Putamen (tissue), 1 donor: Measurements from ENCODE around the gene PXMP2.
"Not testable (repeated sequence)": the region's sequence is repeated elsewhere in the genome, so short reads cannot be mapped to it uniquely, and the experiment has no call there.

ENCODE experiments used
- DNase-seq: peaks from one replicate; pipeline ENCODE4 v3.0.0-alpha.2; 2016; ENCODE audit warnings: low spot score

Gene PXMP2

DNA sequence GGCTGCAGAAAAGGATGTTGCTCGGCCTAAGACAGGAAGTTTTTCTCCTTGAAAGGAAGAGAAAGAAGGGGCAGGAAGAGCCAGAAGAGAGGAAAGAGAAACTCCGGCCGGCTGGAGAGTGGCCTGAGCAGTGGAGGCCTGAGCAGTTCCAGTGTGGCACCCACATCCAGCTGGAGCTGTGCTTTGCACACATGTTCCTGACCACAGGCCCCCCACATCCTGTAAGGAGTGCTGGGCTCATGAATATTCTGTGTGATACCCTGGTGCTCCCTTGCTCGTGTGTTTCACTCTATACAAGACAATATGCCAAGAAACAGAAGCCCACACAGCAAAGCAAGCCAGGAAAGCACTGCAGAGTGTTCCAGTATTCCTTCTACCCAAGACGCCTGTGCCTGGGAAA is 27.3 kb upstream of the PXMP2 start:
- no peak for DNase-seq

DNA sequence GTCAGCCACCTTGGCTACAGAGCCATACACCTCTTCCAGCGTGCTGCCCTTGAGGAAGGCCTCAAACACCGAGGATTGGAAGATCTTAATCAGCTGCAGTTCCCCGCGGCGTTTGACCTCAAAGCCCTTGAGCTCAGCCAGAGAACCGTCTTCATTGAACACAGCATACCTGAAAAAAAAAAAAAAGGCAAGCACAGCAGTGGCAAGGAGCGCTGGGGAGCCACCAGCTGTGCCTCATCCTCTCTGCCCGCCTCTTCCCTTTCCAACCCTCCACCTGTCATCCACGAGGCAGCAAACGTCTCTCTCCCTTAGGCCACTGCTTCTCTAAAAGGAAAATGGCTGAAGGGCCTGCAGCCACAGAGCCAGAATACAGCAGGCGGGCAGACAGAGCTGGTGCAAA is 26.4 kb upstream of the PXMP2 start:
- no peak for DNase-seq

DNA sequence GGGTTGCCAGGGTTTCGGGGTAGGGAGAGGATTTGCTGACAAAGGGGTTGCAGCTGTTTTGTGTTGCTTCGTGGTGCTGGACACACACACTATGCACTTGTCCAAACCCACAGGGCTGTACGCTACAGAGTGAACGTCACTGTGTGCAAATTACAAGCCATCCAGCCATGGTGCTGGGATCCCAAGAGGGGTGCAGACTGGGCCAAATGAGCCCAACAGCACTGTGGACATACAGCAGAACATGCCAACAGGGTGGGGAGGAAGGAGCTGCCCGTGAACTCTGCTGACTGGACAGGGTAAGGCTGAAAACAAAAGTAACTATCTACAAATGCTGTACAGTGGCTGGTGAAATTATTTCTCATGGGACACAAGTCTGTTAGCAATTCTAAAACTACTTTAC is 25.4 kb upstream of the PXMP2 start:
- no peak for DNase-seq

DNA sequence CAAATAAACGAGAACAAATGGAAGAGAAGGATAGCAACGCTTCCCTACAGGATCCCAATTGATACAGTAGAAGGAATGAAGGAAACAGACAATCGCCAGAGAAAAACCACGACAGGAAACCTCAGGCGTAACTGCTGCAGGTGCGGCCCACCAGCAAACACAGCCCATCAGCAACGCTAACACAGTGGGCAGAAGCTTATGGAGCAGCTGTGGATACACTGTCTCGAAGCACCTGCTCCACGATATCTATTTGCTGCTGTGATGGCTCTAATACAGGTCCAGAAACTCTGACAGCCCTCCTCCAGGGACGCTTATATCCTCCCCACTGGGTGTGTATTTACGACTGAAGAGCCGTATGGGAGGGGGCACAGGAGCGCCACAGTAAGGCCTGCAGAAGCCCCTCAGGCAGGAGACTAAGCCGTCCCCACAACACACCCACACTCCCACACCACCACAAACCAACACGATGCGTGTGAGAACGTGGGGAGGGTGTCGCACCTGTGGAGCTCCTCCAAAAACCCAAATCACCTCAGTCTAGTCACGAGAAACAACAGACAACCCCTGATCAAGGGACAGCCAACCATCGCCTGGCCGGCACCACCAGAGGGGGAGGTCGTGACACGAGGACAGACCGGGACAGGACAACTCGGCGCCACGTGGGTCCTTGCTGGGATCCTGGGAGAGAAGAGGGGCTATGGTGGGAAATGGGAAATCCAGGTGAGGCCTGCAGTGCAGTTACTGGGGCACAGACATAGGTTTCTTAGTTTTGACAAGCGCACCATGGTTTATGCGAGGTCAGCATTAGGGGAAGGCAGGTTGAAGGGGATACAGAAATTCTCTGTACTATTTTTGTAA is 24.3 kb upstream of the PXMP2 start:
- DNase-seq = no peak

DNA sequence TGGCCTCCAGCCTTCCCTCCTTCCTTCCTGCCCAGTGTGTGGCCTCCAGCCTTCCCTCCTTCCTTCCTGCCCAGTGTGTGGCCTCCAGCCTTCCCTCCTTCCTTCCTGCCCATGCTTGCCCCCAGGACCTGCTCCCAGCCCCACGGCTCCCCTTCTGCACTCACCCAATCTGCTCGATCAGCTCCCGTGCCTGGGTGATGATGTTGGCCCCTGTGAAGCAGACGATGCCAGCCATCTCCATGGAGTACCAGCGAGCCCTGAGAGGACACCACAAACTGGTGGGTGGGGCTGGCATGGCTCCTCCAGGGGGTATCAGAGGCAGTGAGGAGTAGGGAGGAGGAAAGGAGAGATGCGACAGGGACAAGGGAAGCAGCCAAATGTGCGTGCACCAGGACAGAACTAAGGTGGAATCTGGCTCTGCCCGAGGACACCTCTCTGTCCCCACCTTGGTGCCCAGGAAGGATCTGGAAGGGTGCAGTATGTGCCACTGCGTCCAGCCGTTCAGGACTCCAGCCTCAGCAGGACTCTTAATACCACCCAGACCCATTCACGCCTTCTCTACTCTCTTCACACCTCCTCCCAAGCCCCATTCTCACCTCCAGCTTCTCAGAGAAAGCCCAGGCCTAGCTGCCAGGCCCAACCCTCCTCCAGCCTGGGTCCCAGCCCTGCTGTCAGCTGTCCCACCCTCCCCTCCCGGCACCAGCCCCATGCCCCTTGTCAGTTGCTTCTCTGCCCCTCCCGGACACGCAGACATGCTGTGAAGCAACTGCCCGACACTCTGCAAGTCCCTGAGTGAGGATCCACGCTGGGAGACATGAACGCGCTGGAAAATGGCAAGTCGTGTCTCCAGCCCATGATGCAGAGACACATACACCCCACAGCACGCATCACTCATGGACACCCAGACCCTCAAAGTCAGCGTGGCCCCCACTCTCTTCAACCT is 22.9 kb upstream of the PXMP2 start:
- DNase-seq = no peak

DNA sequence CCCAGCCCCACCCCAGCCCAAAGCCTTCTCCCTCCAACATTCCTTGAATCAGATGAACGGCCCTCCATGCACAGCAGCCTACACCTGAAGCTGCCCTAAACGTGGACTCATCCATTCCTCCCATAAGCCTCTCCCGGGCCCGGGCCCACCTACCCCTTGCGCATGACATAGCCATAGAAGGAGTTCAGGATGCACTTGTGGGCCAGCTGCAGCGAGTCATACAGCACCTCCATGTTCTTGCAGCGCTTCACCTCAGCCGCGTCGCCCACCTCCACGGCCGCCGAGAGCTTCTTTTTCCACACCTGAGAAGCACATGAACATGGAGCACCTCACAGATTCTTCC is 22.3 kb upstream of the PXMP2 start:
- DNase-seq = no peak

DNA sequence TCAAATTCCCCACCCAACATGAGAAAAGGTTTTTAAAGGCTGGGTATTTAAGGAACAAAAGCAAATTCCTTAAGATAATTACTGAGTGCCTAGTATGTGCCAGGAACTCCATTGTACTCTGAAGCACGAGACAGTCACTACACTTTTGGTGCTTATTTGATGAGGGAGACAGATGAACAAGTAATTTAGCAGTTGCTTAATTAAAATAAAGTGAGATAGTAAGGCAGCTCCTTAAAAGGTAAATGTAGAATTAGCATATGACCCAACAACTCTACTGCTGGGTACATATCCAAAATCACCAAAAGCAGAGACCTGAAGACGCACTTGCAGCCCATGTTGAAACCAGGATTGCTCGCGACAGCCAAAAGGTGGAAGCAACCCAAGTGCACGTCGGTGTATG is 21.6 kb upstream of the PXMP2 start:
- no peak for DNase-seq

DNA sequence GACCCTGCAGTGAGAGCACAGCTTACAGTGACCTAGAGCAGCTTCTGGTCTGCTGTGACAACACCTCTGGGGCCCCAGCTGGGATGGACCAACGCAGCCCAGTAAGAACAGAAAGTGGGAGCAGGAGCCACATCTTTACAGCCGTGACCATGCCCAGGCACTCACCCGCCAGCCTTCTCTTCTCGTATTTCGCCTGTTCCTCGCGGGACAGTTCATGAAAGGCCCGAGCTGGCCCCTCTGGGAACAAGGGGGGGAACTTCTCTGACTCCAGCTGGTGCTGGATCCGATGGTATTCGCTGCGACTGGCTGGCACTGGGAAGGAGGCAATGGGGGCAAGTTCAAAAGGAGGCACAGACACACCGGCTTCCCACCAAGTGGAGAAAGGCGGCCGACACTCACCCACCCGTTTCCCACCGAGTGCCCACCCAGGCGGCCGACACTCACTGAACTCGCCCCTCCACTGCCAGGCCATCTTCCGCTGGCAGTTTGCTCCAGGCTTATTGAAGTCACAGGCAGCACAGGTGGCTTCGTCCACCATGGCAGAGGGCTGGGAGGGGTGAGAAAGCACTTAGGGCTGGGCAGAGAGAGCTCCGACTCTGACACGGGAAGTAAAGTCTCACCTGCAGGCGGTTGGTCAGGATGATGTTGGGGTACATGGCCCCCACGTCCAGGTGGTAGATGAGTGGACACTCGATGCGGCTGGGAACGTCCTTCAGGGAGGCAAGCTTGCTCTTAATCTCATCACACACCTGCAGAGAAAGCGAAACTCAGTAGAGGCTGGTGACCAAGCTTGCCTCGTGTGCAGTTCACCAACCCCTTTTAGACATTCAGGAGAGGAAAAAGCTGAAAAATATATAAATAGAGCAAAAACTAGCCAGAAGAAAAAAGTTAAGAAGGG is 18.9 kb upstream of the PXMP2 start:
- no peak for DNase-seq

DNA sequence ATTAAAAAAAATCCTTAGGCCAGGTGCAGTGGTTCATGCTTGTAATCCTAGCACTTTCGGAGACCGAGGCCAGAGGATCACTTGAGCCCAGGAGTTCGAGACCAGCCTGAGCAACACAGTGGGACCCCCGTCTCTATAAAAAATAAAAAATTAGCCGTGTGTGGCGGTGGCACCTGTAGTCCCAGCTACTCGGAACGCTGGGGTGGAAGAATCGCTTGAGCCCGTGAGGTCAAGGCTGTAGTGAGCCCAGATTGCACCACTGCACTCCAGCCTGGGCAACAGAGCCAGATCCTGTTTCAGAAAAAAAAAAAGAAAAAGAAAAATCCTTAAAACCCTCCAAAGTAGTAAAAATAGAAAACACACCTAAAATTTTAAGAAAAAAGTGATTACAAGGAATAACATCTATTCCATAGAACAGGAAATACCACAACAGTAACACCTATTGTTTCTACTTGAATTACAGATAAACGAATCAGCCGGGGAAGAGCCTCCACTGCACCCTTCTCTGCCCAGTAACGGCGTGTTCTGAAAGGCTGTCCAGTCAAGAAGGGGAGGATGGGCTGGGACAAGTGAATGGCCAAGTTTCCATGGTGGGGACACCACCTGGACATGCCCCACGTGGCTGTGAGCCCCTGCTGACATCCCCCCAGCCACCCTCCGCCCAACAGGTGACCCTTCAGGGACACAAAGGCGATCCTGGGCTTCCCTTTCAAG is 18.1 kb upstream of the PXMP2 start:
- DNase-seq = no peak

DNA sequence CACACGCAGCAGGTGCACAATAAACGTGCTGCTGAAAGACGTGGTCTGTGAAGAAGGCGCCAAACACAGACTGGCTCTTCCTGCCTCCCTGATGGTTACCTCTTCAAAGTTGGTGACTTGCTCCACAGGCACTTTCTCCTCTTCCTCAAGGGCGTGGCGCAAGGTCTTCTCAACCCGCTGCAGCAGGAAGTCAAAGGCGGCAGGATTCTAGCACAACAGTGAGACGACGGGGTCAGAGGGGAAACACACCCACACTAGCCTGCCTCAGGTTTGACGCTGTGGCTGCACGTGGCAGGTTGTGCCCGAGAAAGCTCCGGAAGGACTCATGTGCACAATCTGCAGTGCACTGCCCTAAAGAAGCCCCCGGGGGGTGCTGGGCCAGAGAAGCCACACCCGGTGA is 15.3 kb upstream of the PXMP2 start:
- no peak for DNase-seq

DNA sequence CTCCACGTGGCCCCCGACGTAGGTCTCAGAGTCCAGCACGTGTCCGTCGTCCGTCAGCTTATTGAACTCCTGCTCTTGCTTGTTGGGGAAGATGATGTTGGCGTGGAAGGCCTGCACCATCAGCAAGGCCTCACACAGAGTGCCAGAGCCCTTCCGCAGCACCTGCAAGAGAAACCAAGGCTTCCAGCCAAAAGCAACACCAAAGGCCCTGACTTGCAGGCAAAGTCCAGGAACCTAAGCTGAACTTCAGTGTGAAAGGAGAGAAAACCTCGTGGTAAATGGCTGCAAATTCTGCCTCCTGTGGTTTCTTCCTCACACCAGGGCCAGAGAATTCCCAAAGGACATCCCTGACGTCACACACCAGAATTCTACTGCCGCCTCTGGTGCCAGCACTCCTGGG is 14.7 kb upstream of the PXMP2 start:
- DNase-seq = no peak

DNA sequence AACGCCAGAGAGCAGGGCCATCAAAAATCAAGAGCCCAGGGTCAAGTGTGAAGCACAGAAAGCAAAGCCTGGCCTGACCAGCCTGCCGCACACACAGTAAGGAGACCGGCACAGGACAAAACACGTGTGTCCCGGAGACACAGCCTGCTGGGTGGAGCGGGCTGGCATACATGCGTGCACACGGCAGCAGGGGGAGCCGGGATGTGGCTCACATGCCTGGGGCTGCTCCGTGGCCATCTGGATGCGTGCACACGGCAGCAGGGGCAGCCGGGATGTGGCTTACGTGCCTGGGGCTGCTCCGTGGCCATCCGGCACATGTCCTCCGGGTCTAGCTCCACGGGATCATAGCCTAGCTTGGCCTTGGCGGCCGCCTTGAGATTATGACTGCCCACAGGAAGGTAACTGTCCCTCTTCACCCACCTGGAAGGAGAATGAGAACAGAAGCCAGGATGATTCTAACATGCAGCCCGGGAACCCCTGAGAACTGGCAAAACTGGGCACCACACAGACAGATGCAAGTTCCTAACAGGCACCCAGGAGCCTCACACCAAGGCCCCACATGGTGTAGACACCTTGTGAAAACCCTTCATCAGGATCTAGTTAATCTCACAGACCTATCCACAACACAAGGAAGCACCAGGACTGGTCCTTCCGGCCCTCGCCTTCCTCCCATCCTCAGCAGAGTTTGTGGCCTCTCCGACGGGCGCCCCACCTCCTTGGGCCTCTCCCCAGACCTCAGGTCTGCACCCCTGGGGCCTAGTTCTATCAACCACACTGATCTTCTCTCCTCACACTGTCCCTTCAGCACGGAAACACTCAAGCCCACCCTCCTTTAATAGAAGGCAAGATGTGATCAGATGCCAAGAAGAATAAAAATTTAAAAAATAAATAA is 13.9 kb upstream of the PXMP2 start:
- DNase-seq = no peak

DNA sequence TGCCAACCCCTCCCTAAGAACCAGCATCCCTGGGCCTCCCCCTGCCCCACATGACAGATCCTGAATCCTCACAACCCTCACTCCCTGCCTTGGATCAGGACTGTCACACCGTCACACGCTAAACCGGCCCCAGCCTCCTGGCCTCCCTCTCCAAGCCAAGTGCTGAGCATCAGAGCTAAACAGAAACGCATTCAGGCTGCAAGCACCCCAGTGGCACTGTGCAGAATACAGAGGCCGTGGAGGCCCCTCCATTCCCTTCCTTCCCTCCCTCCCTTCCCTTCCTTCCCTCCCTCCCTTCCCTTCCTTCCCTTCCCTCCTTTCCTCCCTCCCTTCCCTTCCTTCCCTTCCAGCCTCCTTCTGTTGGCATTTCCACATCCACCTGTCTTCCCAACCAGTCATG is 12.8 kb upstream of the PXMP2 start:
- DNase-seq = no peak

DNA sequence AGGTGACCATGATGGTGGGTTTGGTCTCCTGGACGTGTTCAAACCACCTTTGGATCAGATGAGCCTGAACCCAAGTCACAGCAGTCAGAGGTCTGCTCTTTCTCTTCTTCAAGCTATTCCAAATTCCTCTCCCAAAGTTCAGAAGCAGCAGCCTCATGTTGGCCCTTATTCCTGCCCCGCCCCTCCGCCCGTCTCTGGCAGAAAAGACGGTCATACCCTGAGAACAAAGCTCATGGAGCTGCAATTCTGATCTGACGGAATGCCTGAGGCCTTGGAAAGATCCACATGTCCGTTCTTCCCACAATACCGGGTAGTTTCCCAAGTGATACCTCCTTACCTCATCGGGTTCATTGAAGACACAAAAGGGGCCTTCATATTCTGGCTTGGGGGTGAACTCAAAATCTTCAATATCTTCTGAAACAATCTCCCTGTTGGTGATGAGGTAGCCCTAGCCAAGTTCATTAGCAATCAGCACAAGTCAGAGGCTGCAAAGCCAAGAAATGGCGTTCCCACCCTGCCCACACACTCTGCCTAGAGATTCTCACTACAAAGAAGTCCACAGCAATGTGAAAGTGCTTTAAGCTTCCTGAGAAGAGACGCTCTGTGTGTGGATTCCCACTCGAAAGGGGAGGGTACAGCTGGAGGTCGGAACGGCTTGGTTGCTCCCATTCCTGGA is 11.5 kb upstream of the PXMP2 start:
- DNase-seq = no peak

DNA sequence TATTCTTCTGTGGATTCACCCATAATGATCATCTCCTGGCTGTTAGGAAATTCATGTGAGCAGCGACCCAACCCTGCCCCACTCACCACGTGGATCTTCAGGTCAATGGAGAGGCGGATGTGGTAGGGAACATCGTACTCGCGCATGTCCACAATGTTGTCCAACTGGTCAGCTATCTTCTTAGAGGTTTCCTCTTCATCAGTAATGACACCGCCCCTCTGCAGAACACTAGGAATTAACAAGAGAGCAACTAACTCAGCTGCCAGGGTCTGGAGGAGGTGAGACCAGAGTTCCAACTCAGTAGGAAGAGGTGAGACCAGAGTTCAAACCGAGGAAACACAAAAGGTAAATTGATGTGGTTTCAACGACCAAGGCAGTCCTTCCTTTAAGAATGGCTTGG is 9.9 kb upstream of the PXMP2 start:
- no peak for DNase-seq

DNA sequence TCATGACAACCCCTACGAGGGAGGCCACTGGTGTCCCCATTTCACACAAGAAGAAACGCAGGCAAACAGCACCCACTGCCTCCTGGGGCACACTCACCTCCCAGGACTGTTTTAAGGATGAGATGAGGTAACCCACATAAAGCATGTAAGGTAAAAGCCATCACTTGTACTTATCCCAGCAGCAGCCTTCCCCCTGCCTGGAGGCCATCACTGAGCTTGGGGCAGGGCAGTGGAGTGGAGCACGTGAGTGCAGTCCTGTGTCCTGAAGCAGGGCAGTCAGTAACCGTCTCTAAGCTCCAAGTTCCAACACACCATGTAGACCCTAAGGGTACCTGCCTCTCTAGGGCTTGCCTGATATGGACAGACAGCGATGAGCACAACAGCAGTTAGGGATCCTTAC is 2.0 kb upstream of the PXMP2 start:
- DNase-seq = no peak

DNA sequence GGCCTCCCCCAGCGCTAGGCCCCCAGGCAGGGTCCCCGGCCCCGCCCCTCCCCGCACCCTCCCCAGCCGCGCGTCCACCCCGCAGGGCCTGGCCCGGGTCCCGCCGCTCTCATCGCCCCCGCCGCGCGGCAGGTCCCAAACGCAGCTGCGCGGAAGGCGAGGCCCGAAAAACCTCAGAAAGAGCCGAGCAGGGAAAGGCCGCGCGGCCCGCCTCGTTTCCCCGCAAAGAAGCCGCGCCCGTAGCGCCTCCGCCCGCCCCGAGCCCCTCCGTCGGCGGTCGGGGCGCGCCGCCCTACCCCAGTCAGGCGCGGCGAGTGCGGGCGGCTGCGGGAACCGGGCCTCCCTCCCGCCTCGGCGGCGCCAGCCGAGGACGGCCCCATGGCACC is 569 bp upstream of the PXMP2 start:
- DNase-seq = no peak

DNA sequence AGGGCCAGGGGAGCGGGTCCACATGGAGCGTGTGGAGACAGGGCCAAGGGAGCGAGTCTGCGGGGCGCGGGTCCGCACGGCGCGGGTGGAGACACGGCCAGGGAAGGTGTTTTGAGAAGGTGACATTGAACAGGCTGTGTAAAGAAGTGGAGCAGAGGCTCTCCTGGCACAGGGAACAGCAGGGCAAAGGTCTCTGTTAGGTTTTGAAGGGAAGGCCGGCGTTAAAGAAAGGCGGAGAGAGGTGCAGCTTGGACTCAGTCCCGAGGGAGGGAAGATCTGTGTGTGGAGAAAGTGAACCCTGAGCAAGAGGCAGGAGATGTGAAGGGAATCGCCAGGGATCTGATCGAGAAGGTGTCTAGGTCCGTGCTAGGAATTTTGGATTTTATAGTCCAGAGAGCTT is 1.8 kb downstream of the PXMP2 start:
- DNase-seq = no peak

DNA sequence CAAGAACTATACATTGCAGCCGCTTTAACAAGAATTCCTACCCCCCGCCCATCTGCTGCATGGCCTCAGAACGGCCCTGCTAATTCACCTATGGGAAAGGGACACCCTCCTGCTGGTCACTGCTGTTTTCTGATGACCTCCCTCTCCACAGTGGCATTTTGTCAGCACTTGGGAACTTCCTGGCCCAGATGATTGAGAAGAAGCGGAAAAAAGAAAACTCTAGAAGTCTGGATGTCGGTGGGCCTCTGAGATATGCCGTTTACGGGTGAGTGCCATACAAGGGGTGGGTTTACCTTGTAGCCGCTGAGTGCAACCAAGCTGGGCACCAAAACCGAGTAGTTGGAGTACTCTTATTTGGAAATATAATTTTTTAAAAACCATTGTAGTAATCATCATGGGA is 2.7 kb downstream of the PXMP2 start:
- no peak for DNase-seq

DNA sequence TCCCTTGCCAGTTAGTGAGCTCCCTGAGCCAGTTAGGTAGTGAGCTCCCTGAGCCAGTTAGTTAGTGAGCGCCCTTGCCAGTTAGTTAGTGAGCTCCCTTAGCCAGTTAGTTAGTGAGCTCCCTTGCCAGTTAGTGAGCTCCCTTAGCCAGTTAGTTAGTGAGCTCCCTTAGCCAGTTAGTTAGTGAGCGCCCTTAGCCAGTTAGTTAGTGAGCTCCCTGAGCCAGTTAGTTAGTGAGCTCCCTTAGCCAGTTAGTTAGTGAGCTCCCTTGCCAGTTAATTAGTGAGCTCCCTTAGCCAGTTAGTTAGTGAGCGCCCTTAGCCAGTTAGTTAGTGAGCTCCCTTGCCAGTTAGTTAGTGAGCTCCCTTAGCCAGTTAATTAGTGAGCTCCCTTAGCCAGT is 4.6 kb downstream of the PXMP2 start:
- DNase-seq = not testable (repeated sequence)
